ENCODE measurements around the gene ANXA10.

GRCh38 chr4:168045354-168045753 lies 47.0 kb upstream of the ANXA10 start:
- no peak for TF ChIP-seq CTCF (conservative IDR thresholded peaks at IDR 0.05)
- no peak for TF ChIP-seq ZFX (IDR thresholded peaks at IDR 0.05)
